IPS-NIHi11 (cell line): ENCODE data around the gene KIF7.

Experiments
- DNase-seq: peaks from one replicate; pipeline ENCODE4 v3.0.0; 2012; ENCODE audit warnings: mixed read lengths, low spot score

KIF7 gene

GRCh38 chr15:89649013-89649625 lies 6.1 kb downstream of the KIF7 start:
- DNase-seq = no peak

DNA sequence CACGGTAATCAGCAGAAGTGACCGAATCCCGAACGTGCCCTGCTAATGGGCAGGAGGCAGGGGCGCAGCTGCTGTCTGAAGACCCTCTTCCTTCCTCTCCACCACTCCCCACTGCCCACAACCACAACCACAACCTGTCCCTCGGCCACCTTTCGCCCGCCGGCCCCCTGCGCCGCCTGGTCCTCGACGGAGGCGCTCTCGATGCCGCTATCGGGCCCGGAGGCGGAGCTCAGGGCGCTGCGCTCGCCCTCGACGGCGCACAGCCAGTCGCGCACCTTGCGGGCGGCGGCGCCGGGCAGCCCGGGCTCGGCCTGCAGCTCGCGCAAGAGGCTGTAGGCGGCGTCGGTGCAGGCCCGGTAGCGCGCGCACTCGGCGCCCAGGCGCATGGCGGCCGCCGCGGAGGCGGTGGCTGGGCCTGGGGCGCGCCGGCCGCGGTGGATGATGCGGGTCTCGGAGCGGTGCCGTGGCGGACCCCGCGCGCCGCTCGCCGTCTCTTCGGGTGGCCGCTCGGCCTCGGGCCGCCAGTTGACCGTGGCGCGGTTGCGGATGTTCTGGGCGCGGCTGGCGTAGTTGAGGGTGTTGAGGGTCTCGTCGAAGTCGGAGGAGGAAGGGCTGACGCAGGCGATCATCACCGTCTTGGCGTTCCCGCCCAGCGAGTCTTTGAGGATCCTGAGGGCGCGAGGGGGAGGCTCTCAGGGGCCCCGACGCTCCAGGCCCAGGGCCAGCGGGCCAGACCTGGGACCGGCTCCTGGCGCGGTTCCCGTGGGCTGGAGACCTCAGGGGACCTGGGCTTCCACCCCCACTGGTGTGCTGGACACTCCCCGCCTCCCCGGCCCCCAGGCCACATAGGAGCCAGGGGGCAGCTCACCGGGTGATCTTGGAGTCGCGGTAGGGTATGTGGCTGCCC lies 6.9 kb downstream of the KIF7 start:
- no peak for DNase-seq

DNA sequence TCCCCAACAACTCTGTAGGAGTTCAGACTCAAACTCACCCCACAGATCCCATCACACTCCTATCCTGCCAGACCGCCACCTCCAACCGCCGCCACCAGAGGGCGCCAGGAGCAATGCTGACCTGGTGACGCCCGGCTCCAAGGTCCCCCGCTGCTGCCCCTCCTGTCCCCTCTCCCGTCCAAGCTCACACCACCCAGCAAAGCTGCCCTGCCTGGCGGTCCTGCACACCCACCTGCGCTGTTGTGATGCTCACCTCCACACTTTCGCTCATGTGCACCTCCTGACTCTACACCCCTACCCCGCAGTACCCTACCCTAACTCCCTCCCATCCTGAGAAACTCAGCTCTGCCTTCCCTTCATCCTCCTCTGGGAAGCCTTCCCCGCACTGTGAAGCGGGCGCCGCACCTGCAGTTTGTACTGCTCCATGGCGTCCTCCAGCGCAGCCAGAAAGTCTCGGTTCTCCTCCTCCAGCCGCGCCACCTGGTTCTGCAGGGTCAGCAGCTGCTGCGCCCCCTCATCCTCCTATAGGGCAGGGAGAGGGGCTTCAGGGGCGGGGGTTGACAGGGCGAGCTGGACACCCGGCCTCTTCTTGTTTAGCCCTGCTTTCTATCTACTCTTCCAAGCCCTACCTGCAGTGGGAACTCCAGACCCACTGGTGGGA lies 7.9 kb downstream of the KIF7 start:
- DNase-seq = peak; percentile 96

DNA sequence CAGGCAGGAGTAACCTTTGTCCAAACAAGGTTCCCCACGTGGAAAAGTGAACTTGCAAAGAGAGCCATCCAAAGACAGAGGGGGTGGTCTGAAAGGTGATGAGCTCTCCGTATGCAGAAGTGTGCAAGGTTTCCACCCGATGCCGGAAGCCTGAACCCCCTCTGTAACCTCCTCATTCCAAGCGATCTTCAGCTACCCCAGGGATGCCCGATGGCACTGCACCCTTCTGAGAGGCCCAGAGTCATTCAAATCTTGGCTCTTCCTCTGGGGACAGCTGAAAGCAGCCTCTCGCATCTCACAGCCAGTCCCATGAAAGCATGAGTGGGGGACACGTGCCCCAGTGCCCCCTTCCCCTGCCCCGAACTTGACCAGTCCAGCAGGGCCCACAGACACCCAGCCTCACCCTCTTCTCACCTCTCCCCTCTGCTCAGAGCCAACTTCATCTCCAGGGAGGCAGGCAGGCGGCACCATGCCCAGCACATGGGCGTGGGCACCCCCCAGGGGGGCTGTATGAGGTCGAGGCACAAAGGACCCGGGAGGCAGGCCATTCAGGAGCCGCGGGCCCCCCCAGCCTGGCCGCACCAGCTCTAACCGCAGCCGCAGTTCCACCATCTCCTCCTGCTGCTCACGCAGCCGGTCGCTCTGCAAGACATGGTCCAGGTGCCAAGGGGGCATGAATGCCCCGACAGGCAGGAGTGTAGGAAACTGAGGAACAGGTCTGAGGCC lies 8.7 kb downstream of the KIF7 start:
- DNase-seq = no peak

GRCh38 chr15:89645680-89646079 lies 9.6 kb downstream of the KIF7 start:
- DNase-seq = no peak

GRCh38 chr15:89642106-89642505 lies 13.2 kb downstream of the KIF7 start:
- no peak for DNase-seq

DNA sequence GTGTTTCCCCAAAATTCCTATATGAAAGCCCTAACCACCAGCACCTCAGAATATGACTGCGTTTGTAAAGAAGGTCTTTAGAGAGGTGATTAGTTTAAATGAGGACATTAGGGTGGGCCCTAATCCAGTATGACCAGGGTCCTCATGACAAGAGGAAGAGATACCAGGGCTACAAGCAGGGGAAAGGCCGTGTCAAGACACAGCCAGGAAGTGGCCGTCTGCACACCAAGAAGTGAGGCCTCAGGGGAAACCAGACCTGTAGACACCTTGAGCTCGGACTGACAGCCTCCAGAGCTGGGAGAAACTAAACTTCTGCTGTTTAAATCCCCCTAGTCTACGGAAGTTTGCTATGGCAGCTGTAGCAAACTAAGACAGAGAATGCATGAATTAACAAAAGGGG lies 14.2 kb downstream of the KIF7 start:
- no peak for DNase-seq

DNA sequence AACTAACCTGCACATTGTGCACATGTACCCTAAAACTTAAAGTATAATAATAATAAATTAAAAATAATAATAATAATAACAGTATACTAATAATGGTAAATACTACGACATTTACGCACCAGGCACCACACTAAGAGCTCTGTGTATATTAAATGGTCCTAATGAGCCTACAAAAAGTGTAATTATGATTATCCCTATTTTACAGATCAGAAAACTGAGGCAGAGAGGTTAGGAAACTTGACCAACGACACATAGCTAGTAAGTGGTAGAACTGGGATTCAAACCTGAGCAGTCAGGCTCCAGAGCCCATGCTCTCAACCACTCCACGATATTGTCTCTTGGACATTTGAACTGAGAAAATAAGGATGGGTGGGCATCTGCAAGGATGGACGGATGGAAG lies 15.0 kb downstream of the KIF7 start:
- no peak for DNase-seq

- no peak for DNase-seq
Observed at GRCh38 chr15:89633585-89633984, 21.7 kb downstream of the KIF7 start.

DNA sequence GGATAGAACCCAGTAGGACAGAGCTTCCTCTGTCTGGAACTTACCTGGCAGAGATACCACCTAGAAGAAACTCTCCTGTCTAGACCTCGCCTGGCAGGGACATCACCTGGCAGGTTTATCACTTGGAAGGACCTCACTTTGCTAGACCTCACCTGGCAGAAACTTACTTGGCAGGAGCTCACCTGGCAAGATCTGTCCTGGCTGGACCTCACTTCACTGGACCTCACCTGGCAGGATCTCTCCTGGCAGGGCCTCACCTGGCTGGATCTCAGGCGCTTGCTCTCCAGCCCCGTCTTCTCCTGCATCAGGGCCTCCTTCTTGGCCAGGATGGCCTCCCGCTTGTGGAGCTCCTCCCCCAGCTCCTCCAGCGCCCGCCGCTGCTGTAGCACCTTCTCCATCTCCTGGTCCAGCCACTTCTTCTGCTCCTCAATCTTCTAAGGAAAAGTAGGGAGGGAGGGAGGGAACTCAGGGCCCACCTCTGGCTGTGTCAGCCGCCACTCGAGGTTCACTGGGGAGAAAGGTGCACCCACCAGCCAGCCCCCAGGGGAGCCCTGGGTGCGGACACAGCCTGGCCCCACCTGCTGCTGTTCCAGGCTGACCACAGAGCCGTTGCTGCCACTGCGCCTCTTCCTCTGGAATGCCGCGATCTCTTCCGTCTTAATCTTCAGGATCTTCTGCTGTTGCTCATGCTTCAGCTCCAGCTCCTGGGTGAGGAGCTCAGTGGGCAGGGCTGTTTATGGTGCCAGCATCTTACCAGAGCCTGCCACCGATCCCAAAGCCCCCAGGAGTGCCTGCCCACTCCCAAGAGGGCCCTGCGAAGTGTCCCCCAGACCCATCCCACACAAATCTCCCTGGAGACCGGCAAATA lies 22.5 kb downstream of the KIF7 start:
- no peak for DNase-seq

GRCh38 chr15:89631902-89632264 lies 23.4 kb downstream of the KIF7 start:
- no peak for DNase-seq

- DNase-seq = no peak
Observed at GRCh38 chr15:89630974-89631901, 24.0 kb downstream of the KIF7 start.

GRCh38 chr15:89630260-89630659 lies 25.0 kb downstream of the KIF7 start:
- no peak for DNase-seq

DNA sequence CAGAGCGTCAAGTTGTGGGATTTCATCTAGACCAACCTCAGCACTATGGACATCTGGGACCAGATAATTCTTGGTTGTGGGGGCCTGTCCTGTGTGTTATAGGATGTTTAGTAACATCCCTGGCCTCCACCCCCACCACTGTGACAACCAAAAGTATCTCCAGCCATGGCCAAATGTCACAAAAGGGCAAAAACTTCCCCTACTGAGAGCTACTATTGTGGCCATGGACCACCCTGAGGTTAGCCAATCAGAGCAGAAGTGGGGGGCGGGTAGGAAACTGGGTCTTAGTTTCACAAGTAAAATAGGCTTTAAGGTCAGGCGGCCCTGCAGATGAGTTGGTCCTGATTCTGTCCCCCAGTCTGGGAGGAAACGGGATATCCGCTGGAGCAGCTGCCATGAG lies 25.4 kb downstream of the KIF7 start:
- DNase-seq = no peak

- no peak for DNase-seq
Observed at GRCh38 chr15:89628806-89629715, 26.2 kb downstream of the KIF7 start.

DNA sequence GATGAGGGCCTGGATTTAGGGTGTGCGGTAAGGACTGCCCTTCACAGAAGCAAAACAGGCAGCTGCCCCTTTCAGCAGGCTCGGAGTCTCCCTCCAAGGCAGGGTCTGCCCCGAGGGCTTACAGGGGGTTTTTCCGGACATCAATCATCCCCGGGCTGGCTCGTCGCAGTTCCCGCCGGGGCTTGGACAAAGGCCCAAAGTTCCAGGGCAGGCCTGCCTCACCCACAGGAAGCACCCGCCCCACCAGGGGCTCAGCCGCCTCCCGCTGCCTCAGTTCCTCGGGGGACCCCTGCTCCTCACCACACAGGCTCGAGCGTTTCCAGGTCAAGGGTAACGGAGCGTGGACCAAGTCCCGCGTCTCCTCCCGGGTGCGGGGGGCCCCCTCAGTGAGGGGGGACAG lies 27.0 kb downstream of the KIF7 start:
- no peak for DNase-seq

DNA sequence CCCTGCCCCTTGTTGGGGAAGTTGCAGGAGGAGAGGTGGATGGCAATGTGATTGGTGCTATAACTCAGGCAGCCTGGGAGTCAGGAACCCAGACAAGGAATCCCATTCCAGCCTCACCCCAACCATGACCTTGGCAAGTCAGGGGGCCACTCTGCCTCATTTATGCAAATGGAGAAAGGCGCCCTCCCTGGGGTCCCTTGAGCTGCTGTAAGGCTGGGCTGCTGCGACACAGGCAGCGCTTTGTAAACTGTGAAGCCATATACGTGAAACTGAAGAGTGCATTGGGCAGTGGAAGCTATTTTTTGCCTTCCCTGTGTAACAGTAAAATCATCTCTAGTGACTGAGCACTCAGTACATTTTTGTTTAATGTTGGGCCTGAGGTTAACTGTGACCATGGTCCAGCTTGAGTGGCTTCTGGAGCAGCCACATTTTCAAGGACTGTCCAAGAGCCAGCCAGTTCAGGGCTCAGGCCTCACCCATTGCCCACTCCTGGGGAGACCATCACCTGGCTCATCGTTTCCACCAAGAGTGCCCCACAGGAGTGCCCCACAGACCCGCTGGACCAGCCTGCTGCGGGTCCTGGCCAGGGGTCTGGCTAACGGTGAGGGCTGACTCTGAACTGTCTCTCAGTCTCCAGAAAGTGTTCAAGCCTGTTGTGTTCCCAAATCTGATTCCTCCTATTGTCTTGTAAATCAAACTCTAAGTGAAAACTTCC lies 27.9 kb downstream of the KIF7 start:
- DNase-seq = no peak

GRCh38 chr15:89625716-89626115 lies 29.6 kb downstream of the KIF7 start:
- DNase-seq = peak; percentile 9

GRCh38 chr15:89623165-89623564 lies 32.1 kb downstream of the KIF7 start:
- DNase-seq = no peak
